Activated CD4-positive, alpha-beta T cell treated with anti-CD3 and anti-CD28 coated beads for 48 hours (primary cell): Measurements from ENCODE around the gene FAS.
"Not testable (repeated sequence)": the region's sequence is repeated elsewhere in the genome, so short reads cannot be mapped to it uniquely, and the experiment has no call there.

Experiments
- DNase-seq: peaks from one replicate; pipeline ENCODE4 v3.0.0-alpha.2; 2020

The FAS gene

DNA sequence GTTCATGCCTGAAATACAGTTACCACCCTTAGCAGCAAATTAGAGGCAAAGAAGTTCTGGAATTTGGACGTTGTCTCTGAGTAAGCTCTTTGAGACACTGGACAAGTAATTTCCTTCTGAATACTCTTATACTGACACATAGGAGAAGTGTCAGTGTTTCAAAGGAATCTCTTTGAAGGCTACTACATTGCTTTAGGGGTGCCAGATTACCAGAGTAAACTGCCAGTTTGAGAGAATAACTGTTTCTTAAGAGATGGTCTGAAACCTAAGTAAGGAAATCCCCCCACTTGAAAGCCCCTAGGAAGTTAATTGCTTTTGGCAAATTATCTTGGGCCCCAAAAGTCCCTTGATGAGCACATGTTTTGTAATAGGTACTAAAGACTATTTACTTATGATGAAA, 3.4 kb downstream of the FAS start:
- DNase-seq = no peak

DNA sequence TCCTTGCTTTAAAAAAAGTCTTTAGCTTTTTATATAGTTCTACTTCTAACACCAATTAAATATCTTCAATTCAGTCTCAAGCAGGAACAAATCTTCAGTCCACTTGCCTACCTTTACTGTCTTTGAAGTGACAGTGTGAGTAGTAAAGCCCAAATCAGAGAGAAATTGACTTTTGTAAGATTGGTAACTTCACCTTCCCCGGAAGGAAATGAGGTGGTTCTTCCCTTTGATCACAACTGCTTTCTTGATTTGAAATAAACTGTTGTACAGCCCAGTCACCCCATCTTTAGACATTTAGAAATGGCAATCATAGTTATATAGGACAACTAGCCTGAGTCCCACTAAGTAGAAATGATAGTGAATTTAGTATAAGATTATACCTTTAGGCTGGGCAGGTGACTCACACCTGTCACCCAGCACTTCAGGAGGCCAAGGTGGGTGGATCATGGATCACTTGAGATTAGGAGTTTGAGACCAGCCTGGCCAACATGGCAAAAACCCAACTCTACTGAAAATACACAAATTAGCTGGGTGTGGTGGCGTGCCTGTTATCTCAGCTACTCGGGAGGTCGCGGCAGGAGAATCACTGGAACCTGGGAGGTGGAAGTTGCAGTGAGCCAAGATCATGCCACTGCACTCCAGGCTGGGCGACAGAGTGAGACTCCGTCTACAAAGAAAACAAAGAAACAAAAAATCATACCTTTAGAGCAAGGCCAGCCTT, 4.7 kb downstream of the FAS start:
- DNase-seq = peak; percentile 16

DNA sequence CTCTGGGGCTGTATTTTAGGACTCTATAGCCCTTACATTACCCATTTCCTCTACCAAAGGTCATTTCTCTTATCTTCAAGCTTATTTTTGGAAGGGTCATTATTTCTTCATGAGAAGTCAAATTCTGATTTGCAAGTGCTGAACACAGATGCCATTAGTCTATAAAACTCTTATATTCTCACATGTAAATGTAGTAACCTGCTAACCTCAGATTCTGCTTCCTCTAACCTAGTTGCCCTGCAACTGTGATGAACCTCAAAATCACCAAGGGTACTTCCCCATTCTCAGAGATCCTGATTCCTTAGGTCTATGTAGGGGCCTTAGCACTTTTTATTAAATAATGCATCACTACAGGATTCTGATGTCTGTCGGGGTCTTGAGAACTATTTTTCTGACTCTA, 6.3 kb downstream of the FAS start:
- no peak for DNase-seq

DNA sequence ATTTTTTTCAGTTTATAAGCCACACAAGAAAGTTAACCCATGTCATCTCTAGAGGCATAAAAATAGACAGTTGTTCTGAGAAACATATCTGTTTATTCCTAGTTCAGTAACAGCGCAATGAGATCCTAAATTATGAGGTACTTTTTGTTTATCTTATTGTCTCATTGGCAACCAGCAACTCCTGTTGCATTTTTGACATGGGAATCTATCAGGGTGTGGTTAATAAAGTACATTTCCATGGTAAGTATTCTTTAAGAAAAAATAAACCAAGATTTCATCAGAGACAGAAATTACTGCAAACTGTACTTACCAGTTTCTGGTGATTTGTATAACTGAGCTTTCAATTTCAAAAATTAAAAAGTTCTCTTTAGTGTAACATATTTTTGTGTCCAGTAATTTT, 9.0 kb downstream of the FAS start:
- DNase-seq = no peak

DNA sequence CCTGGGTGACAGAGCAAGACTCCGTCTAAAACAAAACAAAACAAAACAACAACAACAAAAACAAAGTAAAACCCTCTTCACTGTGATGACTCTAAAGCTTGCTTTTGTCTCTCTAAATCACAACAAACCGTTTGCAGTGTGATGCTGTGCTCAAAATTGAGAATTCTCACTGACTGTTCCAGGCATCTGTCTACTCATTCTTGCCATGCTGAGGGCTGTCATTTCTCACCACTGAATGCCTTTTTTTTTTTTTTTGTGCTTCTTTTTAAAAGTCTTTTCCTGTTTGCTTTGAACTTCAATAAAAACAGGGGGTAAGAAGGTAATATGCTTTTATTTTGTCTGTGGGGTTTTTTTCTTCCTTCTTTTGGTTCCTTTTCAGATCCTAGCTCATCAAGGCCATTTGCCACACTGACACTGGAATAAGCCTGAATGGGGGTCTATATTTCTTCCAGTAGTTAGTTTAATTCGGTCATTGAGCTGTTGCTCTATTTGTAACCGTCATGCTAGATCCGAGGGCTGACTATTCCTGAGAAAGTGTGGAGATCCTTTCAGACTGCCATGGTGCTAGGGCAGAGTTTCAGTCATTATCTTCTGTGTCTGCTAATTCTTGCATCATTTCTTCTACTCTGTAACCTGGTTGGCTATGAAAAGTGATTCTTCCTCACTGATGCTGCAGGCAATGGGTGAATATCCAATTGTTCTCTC, 10.6 kb downstream of the FAS start:
- DNase-seq = peak; percentile 40

DNA sequence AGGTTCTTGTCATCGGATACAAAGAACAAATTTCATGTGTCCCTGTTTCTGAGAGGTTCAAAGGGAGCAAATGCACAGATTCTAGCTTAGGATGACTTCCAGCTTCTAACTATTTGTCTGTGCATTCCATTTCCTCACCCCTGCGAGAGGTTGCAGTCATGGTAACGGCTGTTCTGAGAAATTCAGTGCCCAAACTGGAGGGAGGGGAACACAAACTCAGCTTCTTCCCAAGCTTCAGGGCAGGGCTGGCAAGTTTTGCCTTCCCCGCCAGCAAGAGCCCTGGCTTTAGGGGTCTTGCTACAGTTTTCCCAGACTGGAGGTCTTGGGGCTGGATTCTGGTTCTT, 11.1 kb downstream of the FAS start:
- DNase-seq = no peak

DNA sequence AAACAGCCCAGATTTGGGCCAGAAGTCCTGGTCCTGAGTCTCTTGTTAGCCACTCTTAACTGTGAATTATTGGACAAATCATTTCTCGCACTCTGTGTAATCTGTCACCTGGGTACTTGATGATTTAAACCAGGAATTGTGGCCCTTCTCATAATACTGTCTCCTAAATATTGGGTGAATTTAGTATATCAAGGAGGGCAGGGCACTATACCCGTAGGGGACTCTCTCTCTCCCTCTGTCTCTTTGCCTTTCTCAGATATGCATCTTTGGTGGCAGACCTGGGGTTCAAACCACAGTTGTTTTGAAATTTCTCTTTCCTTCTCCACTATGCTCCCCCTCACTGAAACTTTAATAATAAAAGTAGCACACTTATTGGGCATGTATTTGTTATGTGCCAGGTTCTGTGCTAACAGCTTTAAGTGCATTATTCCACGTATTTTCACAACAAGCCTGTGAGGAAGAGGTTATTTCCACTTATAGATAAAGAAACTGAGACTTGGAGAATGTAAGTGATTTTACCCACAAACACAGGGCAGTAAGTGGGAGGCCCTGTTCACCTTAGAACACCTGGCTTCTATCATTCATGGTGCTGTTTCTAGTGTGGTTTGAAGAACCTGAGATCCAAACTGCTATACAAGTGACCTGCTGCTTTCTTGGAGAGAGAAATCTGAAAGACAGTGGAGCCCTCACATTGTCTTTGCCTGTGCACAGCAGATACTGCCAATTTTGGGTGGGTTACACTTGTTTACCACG, 11.8 kb downstream of the FAS start:
- no peak for DNase-seq

DNA sequence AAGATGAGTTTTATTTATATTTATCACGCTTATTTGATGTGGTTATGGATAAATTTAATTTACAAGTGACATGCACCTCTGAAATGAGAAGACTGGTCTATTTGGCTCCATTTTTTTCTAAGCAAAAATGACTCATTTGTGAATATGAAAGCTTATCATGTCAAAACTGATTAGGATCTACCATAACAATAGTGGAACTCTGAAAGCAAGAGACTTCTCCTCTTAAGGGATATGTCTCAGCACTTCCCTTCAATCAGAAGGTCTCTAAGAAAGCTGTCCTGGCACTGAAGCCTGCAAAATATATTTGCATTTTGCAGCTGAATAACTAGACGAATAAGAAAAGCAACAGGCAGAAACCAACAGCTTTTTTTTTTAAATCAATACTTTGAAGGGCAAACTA, 12.7 kb downstream of the FAS start:
- DNase-seq = no peak

DNA sequence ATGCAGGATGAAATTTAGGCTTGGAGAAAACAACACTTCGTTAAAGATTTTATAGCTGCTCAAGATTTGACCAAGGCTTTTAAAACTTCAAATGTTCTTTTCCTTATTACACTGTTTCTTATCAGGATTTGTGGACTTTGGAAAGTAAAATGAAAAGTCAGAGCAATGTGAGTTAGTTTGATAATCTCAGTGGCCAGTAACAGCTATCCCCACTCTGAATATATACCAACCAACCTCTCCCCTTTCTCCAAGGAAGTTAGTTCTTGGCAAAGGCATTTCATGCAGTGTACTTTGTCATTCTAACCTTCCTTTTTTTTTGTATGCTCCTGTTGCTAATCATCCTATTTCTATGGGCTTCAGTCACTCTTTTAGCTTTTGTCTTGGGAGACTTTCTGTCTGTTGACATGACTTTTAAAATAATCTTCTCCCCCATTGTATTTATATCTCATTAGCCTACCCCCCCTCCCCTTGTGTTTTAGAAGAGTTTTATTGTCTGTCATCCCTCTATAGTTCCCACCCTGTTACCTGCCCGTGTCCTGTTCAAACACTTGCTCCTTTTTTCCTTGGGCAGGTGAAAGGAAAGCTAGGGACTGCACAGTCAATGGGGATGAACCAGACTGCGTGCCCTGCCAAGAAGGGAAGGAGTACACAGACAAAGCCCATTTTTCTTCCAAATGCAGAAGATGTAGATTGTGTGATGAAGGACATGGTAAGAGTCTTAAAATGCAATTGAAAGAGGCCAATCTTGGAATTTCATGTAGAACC, 16.7 kb downstream of the FAS start:
- DNase-seq = no peak

DNA sequence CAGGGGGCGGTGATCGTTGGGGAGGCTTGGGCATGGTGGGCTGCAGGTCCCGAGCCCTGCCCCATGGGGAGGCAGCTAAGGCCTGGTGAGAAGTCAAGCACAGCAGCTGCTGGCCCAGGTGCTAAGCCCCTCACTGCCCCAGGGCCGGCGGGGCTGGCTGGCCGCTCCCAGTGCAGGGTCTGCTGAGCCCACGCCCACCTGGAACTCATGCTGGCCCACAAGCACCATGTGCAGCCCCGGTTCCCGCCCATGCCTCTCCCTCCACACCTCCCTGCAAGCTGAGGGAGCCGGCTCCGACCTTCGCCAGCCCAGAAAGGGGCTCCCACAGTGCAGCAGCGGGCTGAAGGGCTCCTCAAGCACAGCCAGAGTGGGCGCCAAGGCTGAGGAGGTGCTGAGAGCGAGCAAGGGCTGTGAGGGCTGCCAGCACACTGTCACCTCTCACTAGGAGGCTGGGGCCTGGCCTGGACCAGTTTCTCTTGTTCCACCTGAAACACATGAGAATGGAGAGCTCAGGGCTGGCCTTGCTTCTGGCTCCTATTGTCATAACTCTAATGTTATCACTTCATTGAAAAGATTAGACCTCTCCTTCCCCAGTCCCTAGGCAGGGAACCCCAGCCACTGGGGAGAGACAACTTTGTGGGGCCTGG, 28.2 kb downstream of the FAS start:
- not testable (repeated sequence) for DNase-seq

DNA sequence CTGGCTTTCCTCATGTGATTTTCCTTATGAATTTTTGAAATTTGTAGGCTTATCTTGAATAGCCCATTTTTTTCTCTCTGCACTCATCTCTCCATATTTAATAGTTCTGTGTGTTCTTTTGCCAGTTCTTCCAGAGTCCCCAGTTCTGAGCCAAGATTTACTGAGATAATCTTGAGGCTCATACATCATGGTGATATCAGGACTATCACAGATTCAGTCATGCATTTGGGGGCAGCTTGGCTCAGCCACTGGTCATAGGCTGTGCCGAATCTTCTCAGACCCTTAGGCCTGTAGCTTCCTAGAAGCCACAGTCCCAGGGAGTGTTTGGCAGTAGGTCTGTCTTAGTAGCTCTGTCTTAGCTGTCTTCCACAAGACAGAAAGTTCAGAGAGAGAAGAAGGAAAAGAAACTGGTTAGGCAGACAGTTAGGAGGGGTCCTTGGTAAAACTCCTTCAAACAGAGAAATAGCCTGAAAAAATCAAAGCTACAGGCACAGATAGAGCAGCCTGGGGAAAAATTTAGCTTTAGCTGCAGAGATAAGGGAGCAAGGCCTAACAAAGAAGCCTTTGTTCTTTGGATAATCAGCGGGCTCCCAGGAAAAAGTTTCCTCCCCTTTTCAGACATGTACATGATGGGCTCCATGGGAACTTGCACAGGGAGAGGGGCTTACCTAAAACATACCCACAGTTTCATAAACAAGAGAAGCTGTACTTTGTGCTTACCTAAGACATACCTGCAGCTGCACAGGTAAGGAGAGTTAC, 29.1 kb downstream of the FAS start:
- DNase-seq = no peak

DNA sequence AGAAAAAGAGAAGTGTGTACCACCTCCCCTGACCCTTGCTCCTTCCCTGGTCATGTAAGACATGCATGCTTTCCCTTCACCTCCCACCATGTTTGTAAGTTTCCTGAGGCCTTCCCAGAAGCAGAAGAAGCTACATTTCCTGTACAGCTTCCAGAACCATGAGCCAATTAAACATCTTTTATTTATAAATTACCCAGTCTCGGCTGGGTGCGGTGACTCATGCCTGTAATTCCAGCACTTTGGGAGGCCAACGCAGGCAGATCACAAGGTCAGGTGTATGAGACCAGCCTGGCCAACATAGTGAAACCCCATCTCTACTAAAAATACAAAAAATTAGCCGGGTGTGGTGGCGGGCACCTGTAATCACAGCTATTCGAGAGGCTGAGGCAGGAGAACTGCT, 30.9 kb downstream of the FAS start:
- not testable (repeated sequence) for DNase-seq

DNA sequence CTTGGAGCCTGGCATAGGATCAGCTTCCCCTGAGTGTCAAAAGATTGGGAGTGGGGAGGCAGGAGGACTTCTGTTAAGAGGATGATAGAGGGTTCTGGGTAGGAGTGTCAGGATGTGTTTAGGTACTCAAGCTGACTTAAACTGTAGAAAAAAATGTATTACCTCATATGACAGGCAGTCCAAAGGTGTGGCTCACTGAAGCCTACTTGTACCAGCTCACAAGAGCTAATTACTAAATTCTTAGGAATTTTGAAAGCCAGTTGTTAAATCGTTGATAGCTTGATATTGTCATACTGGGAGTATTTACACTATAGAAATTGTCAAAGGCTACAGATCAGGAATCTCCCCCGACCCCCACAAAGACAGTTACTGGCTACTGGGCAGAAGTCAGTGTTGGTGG, 32.1 kb downstream of the FAS start:
- DNase-seq = no peak

DNA sequence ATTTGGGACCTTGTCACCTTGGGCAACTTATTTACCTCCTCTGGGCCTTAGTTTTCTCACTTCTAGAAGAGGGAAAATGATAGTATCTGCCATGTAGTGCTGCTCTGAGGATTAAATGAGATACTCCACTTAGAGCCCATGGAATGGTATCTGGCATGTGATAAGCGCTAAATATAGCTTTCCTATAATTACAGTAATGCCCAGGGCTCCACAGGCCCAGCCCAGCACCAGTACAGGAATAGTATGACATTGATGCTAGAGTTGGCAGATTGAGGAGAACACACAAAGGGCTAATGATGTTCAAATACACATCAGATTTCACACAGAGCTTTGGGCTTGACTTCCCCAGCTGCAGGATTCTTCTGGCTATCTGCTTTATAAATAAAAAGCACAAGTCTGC, 34.9 kb downstream of the FAS start:
- DNase-seq = no peak

DNA sequence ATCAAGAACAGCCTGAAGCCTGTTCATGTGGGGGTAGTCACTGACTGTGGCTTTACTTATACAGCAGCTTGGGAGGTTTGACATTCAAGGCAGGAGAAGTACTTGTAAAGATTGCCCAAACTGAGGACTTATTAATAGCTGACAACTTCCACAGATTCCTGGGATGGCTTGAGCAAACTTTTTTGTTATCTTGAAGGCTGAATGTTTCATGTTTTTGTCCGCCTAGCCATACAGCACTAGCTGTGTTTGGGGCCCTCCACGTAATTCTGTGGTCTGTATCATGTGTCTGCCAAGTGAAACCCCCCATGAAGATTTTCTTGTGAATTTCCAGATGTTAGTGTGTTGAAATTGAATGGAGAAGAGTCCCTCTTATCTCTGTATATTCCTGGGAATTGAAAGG, 38.6 kb downstream of the FAS start:
- no peak for DNase-seq

DNA sequence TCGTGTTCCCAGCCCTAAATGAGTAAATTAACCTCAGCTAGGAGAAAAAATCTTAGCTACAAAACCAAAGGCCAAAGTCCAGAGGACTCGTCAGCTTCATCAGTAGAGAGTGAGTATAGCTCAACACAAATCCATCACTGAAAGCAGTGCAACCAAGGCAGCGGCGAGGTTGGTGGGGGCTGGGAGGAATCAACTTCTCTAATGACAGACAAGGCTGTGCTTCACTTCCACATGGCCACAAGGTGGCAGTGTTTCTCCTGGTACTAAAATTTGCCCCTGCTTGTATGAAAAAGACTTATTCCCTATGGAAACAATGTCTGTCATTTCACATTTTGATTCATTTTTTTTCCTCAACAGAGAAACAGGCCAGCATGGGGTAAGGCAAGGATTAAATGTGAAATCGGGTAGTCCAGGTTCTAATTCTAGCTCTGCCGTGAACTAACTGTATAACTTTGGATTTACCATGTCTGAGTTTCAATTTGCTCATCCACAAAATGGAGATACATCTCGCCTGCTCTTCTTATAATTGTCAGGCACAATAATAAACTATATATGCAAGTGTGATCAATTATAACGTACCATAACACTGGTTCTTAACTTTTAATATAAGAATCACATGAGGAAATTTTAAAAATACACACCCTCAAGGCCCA, 39.3 kb downstream of the FAS start:
- DNase-seq = peak; percentile 80

DNA sequence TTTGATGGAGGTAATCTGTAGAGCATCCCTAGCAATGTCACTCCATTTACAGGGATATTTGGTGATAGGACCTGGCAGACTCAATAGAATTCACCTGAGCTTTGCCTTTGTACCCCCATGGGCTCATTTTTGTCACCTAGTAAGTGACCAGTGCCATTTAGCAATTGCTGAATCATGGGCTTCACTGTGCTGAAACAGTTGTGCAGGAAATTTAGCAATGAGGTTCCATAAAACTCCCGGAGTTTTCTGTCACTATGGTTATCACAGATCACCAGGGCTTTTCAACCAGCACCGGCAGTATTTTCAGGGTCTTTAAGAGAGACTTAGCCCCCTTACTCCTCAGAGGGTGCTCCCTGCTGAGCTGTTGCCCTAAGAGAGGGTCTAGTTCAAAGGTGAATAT, 40.2 kb downstream of the FAS start:
- no peak for DNase-seq

DNA sequence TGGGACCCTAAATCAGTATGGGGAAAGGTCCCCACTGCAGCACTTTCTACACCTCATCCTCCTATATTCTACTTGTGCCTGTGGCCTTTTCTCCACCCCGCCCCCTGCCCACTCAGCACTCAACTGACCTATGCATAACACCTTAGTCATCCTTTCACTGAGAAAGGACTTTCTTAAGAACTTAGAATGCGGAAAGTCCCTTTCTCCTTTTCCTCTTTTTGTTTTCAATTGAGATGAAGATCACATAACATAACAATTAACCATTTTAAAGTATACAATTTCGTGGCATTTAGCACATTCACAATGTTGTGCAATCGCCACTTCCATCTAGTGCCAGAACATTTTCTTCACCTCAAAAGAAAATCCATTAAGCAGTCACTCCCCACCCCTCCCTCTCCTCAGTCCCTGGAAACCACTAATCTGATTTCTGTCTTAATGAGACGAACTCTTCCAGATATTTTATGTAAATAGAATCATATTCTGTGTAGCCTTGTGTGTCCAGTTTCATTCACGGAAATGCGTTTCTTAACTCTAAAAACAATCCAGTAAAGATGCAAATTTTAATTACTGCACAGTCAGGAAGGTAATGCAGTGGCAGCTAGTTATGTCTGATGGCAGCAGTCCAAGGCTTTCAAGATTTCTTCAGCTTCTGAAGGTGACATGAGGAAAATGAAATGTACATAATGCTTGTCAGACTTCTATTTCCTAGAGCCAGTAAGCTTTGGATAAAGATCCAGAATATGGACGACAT, 41.7 kb downstream of the FAS start:
- peak; percentile 81 for DNase-seq

DNA sequence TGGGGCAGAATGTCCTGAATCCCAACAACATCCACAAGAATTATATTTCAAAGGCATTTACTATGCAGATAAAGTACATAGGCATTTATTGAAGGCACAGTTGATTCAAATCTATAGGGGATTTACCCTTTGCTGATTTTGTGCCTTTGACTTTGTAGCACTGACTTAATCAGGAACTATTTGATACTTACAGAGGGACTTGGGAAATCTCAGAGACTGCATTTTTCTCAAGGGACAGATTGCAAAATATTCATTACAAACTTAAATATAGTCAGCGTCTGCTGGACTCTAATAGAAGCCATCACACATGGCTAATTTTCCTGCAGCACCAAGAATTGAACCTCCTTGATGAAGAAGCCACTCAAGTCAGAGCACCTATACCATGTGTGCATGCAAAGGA, 44.9 kb downstream of the FAS start:
- no peak for DNase-seq

DNA sequence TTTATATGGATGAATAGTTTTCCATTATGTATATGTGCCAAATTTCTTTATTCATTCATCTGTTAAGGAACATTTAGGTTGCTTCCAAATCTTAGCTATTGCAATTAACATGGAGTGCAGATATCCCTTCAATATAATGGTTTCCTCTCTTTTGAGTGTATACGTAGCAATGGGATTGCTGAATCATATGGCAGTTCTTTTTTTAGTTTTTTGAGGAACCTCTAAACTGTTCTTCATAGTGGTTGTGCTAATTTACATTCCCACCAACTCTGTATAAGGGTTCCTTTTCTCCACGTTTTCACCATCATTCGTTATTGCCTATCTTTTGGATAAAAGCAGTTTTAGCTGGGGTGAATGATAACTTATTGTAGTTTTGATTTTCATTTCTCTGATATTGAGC, 46.5 kb downstream of the FAS start:
- no peak for DNase-seq

DNA sequence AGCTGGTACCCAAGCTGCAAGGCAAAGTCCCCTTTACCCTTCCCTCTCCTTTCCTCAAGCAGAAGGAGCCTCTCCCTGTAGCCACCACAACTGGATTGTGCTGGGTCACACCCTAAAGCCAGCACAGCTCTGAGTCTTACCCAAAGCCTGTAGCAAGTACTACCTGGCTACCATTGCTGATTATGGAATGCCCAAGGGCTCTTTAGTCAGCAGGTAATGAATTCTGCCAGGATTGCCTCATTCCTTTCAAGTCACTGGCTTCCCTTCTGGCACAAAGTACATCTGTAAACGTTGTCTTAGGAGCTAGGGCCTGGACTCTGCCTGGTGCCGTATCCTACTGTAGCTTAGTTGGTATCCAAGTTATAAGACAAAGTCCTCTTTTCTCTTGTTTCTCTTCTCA, 52.0 kb downstream of the FAS start:
- no peak for DNase-seq
